ENCODE data around the gene ZNF511. TPM values are rescaled to one million over a fixed set of nuclear protein-coding genes. Genes with fewer than 3 reads are reported as not detected.

The ZNF511 gene
- polyA plus RNA-seq, 1 donor from 2014 or later: 17.6 TPM

GRCh38 chr10:133356549-133357284 lies 48.0 kb downstream of the ZNF511 start:
- Histone ChIP-seq H3K9ac (ENCODE audit: low read length) (no peak overlapping the region), H3F3A (ENCODE audit: insufficient read depth, low read length, poor library complexity, severe bottlenecking) (no peaks in the 10 kb centered on the region), H3K4me2 (ENCODE audit: low read length) (no peak overlapping the region), H4K20me1 (ENCODE audit: insufficient read depth) (no peaks in the 10 kb centered on the region), H3K4me3 (ENCODE audit: low read length) (no peak overlapping the region), H3K79me2 (replicated peaks; ENCODE audit: insufficient read depth, low read length) (no peaks in the 10 kb centered on the region), H3K9me2 (ENCODE audit: insufficient read depth, low read length) (no peaks in the 10 kb centered on the region), H3K27ac (ENCODE audit: low read length) (no peak overlapping the region), H3K9me3 (ENCODE audit: low read length) (peaks cover 2% of the 10 kb centered on the region), H2AFZ (ENCODE audit: low read depth, low read length) (no peak overlapping the region), H3K27me3 (ENCODE audit: insufficient read depth, low read depth, low read length) (no peaks in the 10 kb centered on the region), H3K36me3 (ENCODE audit: insufficient read depth, low read length) (no peaks in the 10 kb centered on the region)
- TF ChIP-seq RAD21 (conservative IDR thresholded peaks at IDR 0.05) (no peak), MXI1 (conservative IDR thresholded peaks at IDR 0.05; ENCODE audit: poor library complexity, severe bottlenecking) (no peak), EP300 (conservative IDR thresholded peaks at IDR 0.05; ENCODE audit: poor library complexity, severe bottlenecking) (no peak), EZH2 (IDR thresholded peaks at IDR 0.05; ENCODE audit: borderline replicate concordance, insufficient read depth, low read length, poor library complexity, severe bottlenecking) (no peak), REST (IDR thresholded peaks at IDR 0.05; ENCODE audit: borderline replicate concordance) (no peak), SMC3 (conservative IDR thresholded peaks at IDR 0.05; ENCODE audit: poor library complexity) (no peak), TAF1 (IDR thresholded peaks at IDR 0.05; ENCODE audit: low read depth) (no peak), POLR2AphosphoS5 (IDR thresholded peaks at IDR 0.05) (no peak)
- TF ChIP-seq, protein P1, sequence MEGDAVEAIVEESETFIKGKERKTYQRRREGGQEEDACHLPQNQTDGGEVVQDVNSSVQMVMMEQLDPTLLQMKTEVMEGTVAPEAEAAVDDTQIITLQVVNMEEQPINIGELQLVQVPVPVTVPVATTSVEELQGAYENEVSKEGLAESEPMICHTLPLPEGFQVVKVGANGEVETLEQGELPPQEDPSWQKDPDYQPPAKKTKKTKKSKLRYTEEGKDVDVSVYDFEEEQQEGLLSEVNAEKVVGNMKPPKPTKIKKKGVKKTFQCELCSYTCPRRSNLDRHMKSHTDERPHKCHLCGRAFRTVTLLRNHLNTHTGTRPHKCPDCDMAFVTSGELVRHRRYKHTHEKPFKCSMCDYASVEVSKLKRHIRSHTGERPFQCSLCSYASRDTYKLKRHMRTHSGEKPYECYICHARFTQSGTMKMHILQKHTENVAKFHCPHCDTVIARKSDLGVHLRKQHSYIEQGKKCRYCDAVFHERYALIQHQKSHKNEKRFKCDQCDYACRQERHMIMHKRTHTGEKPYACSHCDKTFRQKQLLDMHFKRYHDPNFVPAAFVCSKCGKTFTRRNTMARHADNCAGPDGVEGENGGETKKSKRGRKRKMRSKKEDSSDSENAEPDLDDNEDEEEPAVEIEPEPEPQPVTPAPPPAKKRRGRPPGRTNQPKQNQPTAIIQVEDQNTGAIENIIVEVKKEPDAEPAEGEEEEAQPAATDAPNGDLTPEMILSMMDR (IDR thresholded peaks at IDR 0.05; ENCODE audit: poor library complexity, severe bottlenecking): no peak

DNA sequence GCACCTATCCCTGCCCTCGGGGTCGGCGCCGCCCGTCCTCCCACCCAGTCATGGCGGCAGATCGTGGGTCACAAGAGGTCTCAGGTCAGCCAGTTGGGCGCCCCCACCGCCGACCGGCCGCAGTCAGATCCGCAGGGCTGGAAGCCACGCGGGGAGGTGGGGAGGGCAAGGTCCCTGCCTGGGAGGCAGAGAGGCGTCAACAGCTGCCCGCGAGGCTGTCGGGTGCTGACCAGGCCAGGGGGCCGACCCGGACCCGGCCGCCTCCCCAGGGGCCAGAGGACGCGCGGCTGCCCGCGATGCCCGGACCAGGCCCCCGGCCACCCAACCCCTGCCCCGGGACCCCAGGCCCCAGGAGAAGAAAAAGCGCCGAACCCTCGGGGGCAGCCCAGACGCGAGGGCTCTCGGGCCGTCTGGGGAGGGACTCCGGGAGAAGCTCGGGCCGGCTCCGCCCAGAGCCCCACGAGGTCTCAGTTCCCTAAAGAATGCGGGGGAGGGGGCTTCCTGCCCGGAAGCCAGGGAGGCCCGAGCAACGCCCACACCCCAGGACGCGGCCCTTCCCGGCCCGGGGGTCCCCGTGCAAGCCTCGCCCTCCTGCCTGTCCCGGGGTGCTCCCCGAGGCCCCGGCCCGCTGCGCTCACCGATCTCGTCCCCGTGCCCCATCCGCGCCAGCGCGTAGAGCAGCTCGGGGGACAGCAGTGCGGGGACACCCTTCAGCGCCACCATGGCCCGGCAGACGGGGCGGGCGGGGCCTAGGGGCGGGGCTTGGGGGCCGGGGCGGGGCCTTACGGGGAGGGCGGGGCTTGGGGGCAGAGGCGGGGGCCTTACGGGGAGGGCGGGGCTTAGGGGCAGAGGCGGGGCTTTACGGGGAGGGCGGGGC lies 48.8 kb downstream of the ZNF511 start, which contains the start of gene FUOM:
FUOM (minus strand) TSS at position 735 of the 877 bp plus-strand sequence; CDS start at position 723, 12 bp downstream.
- H3K9me2 ChIP-seq (ENCODE audit: insufficient read depth, low read length): no peaks in the 10 kb centered on the region
- H3K36me3 ChIP-seq (ENCODE audit: insufficient read depth, low read length): no peaks in the 10 kb centered on the region
- no peaks in the 10 kb centered on the region for H3K79me2 ChIP-seq (replicated peaks; ENCODE audit: insufficient read depth, low read length)
- H3K27me3 ChIP-seq (ENCODE audit: insufficient read depth, low read depth, low read length): no peaks in the 10 kb centered on the region
- no peak within 1 kb of the TSS for H2AFZ ChIP-seq (ENCODE audit: low read depth, low read length)
- no peak within 1 kb of the TSS for H3K4me2 ChIP-seq (ENCODE audit: low read length)
- TF ChIP-seq MXI1 (conservative IDR thresholded peaks at IDR 0.05; ENCODE audit: poor library complexity, severe bottlenecking) (no peak), POLR2AphosphoS5 (IDR thresholded peaks at IDR 0.05) (no peak)
- H3F3A ChIP-seq (ENCODE audit: insufficient read depth, low read length, poor library complexity, severe bottlenecking): no peaks in the 10 kb centered on the region
- H4K20me1 ChIP-seq (ENCODE audit: insufficient read depth): no peaks in the 10 kb centered on the region
- peaks cover 2% of the 10 kb centered on the region for H3K9me3 ChIP-seq (ENCODE audit: low read length)
- H3K27ac ChIP-seq (ENCODE audit: low read length): no peak within 1 kb of the TSS
- H3K9ac ChIP-seq (ENCODE audit: low read length): no peak within 1 kb of the TSS
- no peak within 1 kb of the TSS for H3K4me3 ChIP-seq (ENCODE audit: low read length)

Data from neural cell (in vitro differentiated cells).